ENCODE data around the gene SLK.

Gene SLK

DNA sequence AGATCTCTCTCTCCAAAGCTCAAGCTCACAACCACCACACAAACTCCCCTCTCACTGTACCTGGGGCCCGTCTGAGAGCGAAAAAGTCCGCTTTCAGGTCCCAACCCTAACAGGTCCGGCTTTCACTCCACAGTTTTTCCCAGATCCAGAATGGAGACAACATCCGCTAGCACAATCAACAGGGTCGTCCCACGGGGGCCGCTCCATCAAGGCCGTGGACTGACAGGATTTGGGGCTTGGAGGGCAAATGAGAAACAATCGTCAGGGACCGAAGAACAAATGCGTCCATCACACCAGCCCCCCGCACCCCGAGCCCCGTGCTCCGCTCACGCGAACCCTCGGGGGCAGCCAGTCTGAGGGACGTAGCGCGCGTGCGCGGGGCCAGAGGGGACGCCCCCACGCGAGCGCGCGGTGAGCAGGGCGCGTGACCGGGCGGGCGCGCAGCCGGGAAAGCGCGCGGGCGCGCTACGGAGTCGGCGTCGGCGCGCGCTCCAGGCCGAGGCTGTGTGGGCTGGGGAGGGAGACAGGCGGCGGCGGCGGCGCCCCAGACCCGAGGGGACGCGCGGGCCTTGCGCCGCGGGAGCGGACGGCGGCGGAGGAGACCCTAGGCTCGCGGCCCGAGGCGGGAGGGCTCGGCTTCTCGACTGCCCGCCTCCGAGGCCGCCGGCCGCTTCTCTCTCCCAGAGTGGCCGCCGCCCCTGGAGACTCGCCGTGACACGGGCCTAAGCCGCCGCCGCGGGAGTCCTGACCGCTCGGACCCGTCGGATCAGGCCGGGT lies at the start of gene SLK:
TSS of gene SLK (plus strand) at position 470 of the 777 bp plus-strand sequence. CDS start 606 bp downstream, outside the sequence.
- peak; percentile 84 to 85 for DNase-seq

- DNase-seq: peak in 1 of 2 donors; percentile 13
Measured at GRCh38 chr10:103917302-103918052, 49.5 kb upstream of the SLK start.

DNA sequence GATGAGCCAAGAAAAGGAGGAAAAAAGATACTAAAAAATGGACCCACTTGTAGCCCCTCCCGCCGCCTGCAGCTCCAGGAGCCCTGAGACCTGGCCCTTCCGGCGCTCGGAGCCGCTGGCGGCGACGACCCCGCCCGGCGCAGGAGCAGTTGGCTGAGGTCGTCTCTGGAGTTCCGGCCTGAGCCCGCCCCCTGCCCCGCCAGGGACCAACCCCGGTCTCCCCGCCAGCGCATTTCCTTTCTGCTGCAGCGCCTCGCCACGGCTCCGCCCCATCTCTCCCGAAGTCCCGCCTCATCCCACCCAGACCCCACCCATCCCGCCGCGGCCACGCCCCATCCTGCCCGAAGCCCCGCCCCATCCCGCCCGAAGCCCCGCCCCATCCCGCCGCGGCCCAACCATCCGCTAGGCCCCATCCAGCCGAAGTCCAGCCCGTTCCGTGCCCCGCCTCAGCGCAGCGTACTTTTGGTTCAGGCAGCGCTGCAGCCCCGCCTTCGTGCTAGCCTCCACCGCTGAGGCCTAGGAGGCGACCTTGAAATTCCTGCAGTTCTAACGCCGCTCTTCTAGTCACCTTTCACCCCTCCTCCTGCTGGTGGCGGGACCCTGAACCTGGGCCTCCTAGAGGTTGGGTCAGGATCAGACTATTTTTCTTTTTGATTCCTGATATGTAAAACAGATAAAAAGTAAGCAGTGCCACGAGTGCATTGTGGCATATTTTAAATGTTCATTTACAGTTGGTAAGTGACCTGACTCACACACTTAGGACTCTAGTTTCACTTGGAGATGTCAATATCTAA lies 48.7 kb upstream of the SLK start, which contains the start of gene STN1:
TSS of gene STN1 (minus strand) at position 132 of the 794 bp plus-strand sequence. CDS start 590 bp downstream, outside the sequence.
- peak; percentile 95 for DNase-seq

GRCh38 chr10:103919648-103920025 lies 47.3 kb upstream of the SLK start:
- no peak for DNase-seq

DNA sequence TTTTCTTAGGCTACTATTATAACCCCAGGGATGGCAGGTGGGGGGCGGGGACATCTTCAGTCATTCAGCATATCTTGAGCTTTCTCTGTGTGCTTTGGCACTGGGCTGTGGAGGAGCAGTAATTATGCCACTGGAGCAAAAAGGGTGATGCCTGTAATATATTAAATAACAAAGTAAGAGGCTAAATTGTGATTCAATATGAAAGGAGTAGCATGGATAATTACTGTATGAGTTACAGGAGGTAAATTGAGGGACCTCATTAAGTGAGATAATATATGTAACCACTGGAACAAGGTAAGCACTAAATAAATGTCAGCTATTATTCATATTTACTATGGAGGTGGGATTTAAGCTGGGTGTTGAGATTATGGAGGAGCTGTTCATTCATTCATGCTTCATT lies 45.7 kb upstream of the SLK start:
- no peak for DNase-seq

DNA sequence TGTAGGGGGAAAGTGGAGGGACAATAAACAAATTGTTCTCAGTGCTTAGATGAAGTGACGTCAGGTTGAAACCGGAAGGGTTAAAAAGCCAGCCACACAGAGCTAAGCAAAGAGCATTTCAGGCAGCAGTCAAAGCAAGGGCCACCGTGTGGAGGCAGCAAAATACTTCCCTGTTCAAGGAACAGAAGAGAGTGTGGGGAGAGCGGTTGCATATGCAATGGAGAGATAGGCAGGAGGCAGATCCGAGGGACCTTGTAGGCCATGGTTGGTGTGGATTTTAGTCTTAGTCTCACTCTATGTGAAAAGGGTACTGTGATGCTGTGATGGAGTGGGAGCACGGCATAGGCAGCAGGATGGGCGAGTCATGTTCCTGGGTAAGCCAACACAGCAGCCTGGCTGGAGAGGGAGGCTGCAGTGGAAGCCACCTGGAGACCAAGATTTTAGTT lies 45.2 kb upstream of the SLK start:
- DNase-seq: peak; percentile 34 to 36

- no peak for DNase-seq
Measured at GRCh38 chr10:103922659-103923058, 44.3 kb upstream of the SLK start.

GRCh38 chr10:103923502-103923901 lies 43.4 kb upstream of the SLK start:
- no peak for DNase-seq

DNA sequence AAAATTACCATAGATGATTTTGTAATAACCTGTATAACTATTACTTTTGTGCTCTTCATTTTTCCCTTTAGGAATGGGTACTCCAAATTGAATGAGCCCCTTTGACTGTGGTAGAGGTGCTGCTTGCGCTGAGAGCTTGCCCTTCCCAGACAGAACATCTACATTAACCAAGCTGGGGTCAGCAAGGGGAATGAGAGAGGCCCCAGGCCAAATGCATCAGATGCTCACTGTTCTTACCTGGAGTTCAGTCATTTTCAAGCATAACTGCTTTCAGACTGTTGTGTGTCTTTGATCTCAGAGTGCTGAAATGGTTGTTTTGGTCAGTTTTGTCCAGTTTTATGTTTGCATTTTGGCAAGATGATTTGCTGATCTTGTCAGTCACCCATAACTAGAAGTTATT lies 41.3 kb upstream of the SLK start:
- no peak for DNase-seq

GRCh38 chr10:103926722-103927319 lies 40.1 kb upstream of the SLK start:
- DNase-seq: no peak

DNA sequence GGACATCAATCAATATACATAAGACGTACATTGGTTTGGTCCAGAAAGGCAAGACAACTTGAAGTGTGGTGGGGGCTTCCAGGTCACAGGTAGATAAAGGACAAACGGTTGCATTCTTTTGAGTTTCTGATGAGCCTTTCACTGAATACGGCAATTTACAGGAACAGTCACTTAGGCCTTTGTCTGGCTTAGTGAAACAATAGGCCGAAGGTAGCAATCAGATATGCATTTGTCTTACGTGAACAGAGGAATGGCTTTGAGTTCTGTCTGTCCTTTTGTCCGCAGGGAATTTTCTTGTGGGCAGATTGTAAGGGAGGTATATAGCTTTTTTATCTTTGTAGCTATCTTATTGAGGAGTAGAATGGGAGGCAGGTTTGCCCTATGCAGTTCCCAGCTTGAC lies 38.2 kb upstream of the SLK start:
- no peak for DNase-seq

DNA sequence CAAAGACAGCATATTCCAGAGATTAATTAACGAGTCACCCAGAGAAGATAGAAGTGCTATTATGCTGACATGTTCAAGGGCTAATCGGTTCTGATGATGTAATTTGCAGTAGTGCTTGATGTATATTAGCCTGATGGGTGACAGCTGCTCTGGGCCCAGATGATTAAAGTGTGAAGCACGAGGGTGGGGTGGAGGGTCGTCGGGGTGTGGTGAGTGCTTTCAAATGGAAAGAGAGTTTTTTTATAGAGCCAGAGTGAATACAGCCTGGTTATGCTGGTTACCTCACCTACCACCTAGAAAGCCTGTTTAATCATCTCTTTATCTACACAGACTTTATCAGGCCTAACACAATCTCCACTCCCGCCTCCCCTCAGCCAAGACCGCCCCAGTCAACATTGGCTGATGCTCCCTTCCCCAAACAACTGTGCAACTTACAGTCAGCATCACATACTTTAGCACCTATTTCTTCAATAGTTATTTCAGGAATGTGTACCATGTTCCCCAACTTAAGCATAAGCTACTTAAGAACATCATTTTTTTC lies 37.5 kb upstream of the SLK start:
- no peak for DNase-seq

DNA sequence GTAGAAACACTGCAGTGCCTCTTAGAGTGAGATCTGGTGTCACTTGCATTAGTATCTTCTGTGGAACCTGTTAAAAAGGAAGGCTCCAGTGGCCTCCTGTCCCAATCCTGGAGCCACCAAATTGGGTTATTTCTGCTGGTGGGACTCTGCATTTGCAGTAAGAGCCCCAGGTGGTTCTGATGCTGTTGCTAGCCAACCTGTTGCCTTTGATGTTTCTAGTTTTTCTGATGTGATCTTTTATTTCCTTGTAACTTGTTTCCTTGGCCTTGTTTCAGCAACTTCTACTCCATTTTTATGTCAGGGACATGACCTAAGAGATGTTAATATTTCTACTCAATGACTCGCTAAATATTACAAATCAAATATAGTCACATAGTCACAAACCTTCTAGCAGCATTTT lies 36.5 kb upstream of the SLK start:
- DNase-seq: no peak

DNA sequence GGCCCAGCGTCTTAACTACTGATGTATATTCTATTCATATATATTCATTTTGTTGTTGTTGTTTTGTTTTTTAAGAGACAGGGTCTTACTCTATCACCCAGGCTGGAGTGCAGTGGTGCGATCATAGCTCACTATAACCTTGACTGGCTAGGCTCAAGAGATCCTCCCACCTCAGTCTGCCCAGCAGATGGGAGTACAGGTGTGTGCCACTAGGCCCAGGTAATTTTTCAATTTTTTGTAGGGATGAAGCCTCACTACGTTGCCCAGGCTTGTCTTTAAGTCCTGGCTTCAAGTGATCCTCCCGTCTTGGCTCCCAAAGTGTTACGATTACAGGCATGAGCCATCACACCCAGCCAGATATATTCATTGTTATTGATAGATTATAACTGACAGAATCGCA lies 36.1 kb upstream of the SLK start:
- no peak for DNase-seq

- DNase-seq: no peak
Measured at GRCh38 chr10:103931603-103932002, 35.3 kb upstream of the SLK start.

DNA sequence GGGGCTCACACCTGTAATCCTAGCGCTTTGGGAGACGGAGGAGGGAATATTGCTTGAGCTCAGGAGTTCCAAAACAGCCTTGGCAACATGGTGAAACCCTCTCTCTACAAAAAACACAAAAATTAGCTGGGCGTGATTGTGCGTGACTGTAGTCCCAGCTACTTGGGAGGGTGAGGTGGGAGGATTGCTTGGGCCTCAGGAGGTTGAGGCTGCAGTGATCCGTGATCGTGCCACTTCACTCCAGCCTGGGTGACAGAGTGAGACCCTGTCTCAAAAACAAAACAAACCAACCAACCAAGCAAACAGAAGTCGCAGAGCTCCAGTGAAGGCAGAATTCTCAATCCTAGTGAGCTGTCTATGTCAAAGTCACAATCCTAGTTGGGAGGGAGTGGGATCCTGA lies 34.7 kb upstream of the SLK start:
- DNase-seq: no peak

DNA sequence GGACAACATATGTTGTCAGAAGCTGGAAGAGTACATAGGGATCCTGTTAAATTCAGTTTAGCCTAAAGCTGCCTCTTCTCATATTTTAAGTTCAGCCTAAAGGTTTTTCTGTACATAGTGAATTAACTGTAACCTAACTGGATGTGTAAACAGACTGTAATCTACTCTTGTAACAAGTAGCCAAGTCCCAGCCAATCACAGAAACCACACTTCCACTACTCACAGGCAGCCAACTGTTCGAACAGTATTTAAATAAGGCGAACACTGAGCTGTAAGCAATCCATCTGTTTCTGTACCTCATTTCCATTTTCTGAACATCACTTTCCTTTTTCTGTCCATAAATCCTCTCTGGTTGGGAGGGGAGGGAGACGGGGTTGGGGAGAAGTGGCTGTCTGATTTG lies 34.0 kb upstream of the SLK start:
- DNase-seq: no peak

DNA sequence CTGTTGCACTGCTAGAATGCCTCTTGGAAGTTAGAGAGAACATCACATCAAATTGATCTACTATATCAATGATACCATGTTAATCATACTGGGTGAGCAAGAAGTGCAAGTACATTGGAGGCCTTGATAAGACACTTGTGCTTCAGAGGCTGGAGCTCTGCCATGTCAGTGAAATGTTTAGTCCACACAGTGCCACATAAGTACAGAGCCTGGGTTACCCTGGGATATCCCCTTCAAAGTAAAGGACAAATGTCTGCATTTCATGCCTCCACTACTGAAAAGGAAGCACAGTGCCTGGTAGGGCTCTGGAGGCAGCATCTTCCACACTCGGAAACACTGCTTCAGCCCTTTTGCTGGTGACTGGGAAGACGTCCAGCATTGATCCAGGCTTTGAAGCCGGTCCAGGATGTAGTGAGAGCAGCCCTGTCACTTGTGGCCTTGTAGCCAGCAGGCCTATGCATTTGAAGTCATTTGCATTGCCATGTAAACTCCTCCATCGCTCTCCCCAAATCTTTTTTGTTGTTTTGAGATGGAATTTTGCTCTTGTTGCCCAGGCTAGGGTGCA lies 33.3 kb upstream of the SLK start:
- DNase-seq: no peak

DNA sequence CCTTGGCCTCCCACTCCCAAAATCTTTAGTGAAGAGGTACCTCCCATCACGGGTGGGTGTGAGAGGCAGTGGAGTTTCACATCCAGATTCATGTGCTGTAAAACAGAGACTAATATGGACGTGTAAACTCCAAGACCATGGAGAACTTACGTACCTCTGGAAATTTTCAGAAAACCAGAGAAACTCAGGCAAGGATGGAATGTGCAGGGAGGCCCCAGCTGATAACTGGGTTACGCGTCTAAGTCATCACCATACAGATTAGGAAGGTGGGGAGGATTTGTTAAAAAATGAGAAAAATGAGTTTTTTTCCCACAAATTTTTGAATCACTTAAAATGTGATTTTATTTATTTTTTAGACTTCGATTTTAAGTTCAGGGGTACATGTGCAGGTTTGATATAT lies 32.6 kb upstream of the SLK start:
- no peak for DNase-seq

- no peak for DNase-seq
Measured at GRCh38 chr10:103936022-103936421, 30.9 kb upstream of the SLK start.

DNA sequence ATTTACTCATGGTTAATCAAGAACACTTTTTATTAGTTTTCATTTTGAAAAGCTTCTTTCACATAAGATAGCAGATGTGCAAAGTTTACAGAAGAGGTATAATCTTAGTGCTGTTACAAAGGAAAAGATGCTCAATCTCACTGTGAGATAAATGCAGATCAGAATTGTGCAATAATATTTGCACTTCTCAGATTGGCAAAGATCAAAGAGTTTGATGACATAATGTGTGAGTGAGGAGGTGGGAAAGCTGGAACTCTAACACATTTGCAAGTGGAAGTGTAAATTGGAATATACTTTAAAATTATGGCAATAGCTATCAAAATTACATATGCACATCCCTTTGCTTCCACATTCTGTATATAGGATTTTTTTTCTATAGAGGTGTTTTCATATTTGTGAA lies 27.4 kb upstream of the SLK start:
- DNase-seq: no peak

DNA sequence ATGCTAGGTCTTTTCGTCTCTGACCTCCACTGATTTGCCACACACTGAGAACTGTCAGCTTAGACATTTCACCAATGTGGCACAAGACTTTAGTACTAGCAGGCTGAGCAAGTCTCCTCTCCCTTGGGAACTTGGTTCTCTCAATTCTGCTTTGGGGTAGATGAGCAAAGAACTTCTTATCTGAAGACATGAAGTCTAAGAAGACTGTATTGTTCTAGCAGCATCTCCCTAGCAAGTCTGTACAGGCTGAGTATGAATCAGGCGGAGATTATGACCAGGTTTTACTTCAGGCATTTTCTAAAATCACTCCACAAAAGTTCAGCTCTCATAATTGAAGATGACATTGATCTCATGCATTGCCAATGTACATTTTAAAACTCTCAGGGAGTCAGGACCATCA lies 25.1 kb upstream of the SLK start:
- DNase-seq: no peak
